Measurements from ENCODE around the gene FSTL4.

- TF ChIP-seq CTCF (IDR thresholded peaks at IDR 0.05) (no peak), POLR2A (IDR thresholded peaks at IDR 0.05; ENCODE audit: low read depth) (no peak), EP300 (IDR thresholded peaks at IDR 0.05) (no peak), POLR2AphosphoS5 (IDR thresholded peaks at IDR 0.05) (no peak)
Measured at GRCh38 chr5:133506181-133506580, 106.2 kb downstream of the FSTL4 start.
